ENCODE data around the gene PTPRK.
A peak's percentile ranks its signal among the peaks of the same experiment; 100 is the strongest.

The PTPRK gene

GRCh38 chr6:128508588-128509296, 11.7 kb downstream of the PTPRK start:
- Histone ChIP-seq H3K36me3 (replicated peaks) (no peaks in the 10 kb centered on the region), H3K27me3 (replicated peaks) (no peaks in the 10 kb centered on the region), H3K4me3 (ENCODE audit: low read depth, low read length) (no peak overlapping the region), H3K27ac (peak overlapping the region; percentile 85)
- in situ Hi-C loops (cut with HindIII; ENCODE audit: low pct_ligation_motif_present, low sequenced_read_pairs) = no loop called here
- no peak for TF ChIP-seq CTCF (IDR thresholded peaks at IDR 0.05; ENCODE audit: low read depth, low read length, missing control alignments)
- peak; percentile 97 for DNase-seq

- Histone ChIP-seq H3K27ac (peak overlapping the region; percentile 85), H3K27me3 (replicated peaks) (no peaks in the 10 kb centered on the region), H3K4me3 (ENCODE audit: low read depth, low read length) (no peak overlapping the region), H3K36me3 (replicated peaks) (no peaks in the 10 kb centered on the region)
- DNase-seq = peak; percentile 42
- in situ Hi-C loops (cut with HindIII; ENCODE audit: low pct_ligation_motif_present, low sequenced_read_pairs) = no loop called here
- TF ChIP-seq CTCF (IDR thresholded peaks at IDR 0.05; ENCODE audit: low read depth, low read length, missing control alignments) = no peak
Measured at GRCh38 chr6:128507337-128508310, 12.8 kb downstream of the PTPRK start.

GRCh38 chr6:128505603-128506002, 14.8 kb downstream of the PTPRK start:
- in situ Hi-C loops (cut with HindIII; ENCODE audit: low pct_ligation_motif_present, low sequenced_read_pairs) = no loop called here

GRCh38 chr6:128504003-128504654, 16.3 kb downstream of the PTPRK start:
- no peak for TF ChIP-seq CTCF (IDR thresholded peaks at IDR 0.05; ENCODE audit: low read depth, low read length, missing control alignments)
- Histone ChIP-seq H3K27me3 (replicated peaks) (no peaks in the 10 kb centered on the region), H3K4me3 (ENCODE audit: low read depth, low read length) (no peak overlapping the region), H3K36me3 (replicated peaks) (no peaks in the 10 kb centered on the region), H3K27ac (no peak overlapping the region)
- in situ Hi-C loops (cut with HindIII; ENCODE audit: low pct_ligation_motif_present, low sequenced_read_pairs) = no loop called here
- no peak for DNase-seq

More at GRCh38 chr6:128505603-128506002, 14.8 kb downstream of the PTPRK start:
- Histone ChIP-seq H3K27me3 (replicated peaks) (no peaks in the 10 kb centered on the region), H3K36me3 (replicated peaks) (no peaks in the 10 kb centered on the region), H3K27ac (no peak overlapping the region), H3K4me3 (ENCODE audit: low read depth, low read length) (no peak overlapping the region)
- no peak for TF ChIP-seq CTCF (IDR thresholded peaks at IDR 0.05; ENCODE audit: low read depth, low read length, missing control alignments)
- DNase-seq = no peak

GRCh38 chr6:128500749-128501600, 19.4 kb downstream of the PTPRK start:
- TF ChIP-seq CTCF (IDR thresholded peaks at IDR 0.05; ENCODE audit: low read depth, low read length, missing control alignments) = no peak
- H3K36me3 ChIP-seq (replicated peaks) = no peaks in the 10 kb centered on the region
- in situ Hi-C loops (cut with HindIII; ENCODE audit: low pct_ligation_motif_present, low sequenced_read_pairs) = no loop called here
- H3K4me3 ChIP-seq (ENCODE audit: low read depth, low read length) = no peak overlapping the region
- no peak overlapping the region for H3K27ac ChIP-seq
- H3K27me3 ChIP-seq (replicated peaks) = no peaks in the 10 kb centered on the region
- DNase-seq = no peak
